ENCODE results near the gene LASP1NB.

DNA sequence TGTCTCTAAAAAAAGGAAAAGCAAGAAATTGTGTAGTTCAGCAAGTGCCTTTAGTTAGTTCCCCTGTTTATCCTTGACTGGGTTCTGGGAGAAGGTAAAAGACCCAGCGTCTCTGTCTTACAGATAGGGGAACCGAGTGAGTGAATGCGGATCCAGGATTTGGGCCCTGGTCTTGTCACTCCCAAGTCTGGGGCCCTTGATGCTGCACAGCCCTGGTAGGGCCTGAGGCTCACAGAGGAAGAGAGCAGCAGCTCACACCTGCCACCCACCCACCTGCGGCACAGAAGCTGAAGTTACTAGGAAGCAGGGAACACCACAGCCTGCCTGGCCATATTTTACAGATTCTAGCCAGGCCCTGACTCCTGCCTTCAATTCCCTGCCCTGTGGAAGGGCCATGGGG is 33.3 kb upstream of the LASP1NB start:
- TF ChIP-seq CTCF (IDR thresholded peaks at IDR 0.05; ENCODE audit: insufficient read depth, low read length) (no peak), POLR2AphosphoS5 (IDR thresholded peaks at IDR 0.05; ENCODE audit: low read depth) (no peak), GABPA (IDR thresholded peaks at IDR 0.05; ENCODE audit: low read depth) (no peak)

Data from HL-60 (cell line).